Measurements from ENCODE around the gene SEMA6D. TPM values are rescaled to one million over a fixed set of nuclear protein-coding genes. Genes with fewer than 3 reads are reported as not detected.

SEMA6D gene
- total RNA-seq, 1 donor, result 17.7 TPM

DNA sequence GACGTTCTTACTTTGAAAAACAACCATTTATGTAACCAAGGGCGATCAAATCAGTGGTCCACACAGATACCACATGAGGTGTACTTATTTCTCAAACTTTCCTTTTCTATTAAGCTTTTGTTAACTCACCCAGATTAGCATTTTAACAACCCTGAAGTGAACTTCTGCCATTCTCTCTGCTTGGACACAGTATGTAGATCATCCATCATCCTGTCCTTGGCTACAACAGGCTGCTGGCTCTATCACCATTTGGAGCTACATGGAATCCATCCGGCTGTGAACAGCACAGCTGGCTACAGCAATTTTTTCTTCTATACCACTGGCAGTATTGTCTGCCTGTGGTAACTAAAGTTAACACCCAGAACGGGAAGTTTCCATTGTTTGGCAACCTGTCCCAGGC is 4.4 kb downstream of the SEMA6D start:
- H3K4me3 ChIP-seq (ENCODE audit: low read depth, low read length), result no peak overlapping the region
- TF ChIP-seq, protein P1, sequence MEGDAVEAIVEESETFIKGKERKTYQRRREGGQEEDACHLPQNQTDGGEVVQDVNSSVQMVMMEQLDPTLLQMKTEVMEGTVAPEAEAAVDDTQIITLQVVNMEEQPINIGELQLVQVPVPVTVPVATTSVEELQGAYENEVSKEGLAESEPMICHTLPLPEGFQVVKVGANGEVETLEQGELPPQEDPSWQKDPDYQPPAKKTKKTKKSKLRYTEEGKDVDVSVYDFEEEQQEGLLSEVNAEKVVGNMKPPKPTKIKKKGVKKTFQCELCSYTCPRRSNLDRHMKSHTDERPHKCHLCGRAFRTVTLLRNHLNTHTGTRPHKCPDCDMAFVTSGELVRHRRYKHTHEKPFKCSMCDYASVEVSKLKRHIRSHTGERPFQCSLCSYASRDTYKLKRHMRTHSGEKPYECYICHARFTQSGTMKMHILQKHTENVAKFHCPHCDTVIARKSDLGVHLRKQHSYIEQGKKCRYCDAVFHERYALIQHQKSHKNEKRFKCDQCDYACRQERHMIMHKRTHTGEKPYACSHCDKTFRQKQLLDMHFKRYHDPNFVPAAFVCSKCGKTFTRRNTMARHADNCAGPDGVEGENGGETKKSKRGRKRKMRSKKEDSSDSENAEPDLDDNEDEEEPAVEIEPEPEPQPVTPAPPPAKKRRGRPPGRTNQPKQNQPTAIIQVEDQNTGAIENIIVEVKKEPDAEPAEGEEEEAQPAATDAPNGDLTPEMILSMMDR (IDR thresholded peaks at IDR 0.05; ENCODE audit: insufficient read depth, low read length), result no peak
- DNase-seq (ENCODE audit: low read depth), result no peak

DNA sequence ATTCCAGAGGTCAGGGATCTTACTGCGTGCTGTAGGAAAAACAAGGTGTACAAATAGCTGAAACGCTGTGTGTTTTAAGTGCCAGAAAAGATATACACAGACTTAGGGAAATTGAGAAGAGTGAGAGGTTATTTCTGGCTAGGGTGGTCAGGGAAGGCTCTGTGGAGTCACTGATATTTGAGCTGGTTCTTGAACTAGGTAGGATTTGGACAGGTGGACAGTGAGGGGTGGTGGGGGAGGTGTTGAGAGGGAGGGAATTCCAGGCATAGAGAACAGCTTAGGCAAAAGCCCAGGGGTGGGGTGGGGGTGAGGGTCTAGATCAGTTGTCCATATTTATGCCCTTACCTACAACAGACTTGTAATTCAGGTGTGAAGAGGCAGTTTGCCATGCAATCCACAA is 7.0 kb downstream of the SEMA6D start:
- DNase-seq (ENCODE audit: low read depth), result no peak
- no peak overlapping the region for H3K4me3 ChIP-seq (ENCODE audit: low read depth, low read length)
- TF ChIP-seq, protein P1 (IDR thresholded peaks at IDR 0.05; ENCODE audit: insufficient read depth, low read length), result no peak

GRCh38 chr15:47725051-47725450 is 7.7 kb downstream of the SEMA6D start:
- DNase-seq (ENCODE audit: low read depth), result no peak
- no peak overlapping the region for H3K4me3 ChIP-seq (ENCODE audit: low read depth, low read length)
- TF ChIP-seq, protein P1 (IDR thresholded peaks at IDR 0.05; ENCODE audit: insufficient read depth, low read length), result no peak

- TF ChIP-seq, protein P1 (IDR thresholded peaks at IDR 0.05; ENCODE audit: insufficient read depth, low read length), result no peak
- no peak for DNase-seq (ENCODE audit: low read depth)
- no peak overlapping the region for H3K4me3 ChIP-seq (ENCODE audit: low read depth, low read length)
These were observed 8.6 kb downstream of the SEMA6D start for GRCh38 chr15:47725906-47726305.

DNA sequence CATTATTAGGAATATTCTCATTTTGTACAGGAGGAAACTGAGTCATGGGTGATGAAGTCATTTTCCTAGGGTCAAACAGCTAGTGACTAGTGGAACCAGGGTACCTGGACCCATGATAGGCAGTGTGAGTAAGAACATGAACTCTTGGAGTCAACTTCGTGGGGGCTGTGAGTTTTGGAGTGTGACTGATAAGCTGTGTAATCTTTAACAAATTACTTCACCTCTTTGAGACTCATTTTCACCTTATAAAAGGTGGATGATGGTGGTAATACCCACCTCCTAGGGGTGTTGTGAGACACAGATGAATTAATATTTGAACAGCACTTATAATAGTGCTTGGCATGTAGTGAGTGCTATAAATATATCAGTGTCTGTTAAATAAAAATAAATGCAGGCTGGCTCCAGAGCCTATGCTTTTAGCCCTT is 9.1 kb downstream of the SEMA6D start:
- no peak for DNase-seq (ENCODE audit: low read depth)
- no peak overlapping the region for H3K4me3 ChIP-seq (ENCODE audit: low read depth, low read length)
- TF ChIP-seq, protein P1 (IDR thresholded peaks at IDR 0.05; ENCODE audit: insufficient read depth, low read length), result no peak

DNA sequence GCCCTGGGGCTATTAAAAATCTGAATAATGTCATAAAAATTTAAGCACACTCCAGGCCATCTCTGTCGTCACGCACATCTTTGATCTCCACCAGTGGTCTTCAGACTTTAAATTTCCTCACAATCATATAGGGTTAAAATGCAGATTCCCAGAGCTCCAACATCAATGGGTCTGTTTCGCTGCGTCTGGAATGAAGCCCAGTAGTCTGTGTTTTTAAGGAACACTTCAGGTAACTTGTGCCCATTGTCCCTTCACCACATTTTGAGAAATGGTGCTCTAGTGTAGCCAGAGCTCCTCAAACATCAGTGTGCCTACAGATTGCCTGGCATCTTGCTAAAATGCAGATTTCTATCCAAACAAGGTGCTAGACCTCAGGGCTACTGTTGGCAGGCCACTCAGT is 9.8 kb downstream of the SEMA6D start:
- DNase-seq (ENCODE audit: low read depth), result no peak
- H3K4me3 ChIP-seq (ENCODE audit: low read depth, low read length), result no peak overlapping the region
- TF ChIP-seq, protein P1 (IDR thresholded peaks at IDR 0.05; ENCODE audit: insufficient read depth, low read length), result no peak

DNA sequence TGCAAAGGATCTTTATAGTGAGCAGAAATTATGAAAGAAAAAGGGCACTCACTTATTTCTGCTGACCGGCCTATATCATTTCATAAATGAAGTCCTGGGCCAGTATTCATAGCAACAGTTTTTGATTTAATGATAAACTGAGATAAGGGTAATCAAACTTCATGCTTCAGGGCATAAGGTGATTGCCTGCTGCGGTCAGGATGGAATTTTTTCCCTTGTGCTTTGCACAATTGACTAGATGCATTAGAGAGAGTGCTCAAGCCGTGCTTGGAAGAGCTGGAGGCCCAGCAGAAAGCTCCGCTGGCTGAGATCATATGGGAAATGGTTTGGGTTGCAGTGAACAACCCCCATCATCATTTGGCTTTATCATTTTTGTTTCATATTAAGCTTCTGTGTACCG is 10.4 kb downstream of the SEMA6D start:
- no peak for DNase-seq (ENCODE audit: low read depth)
- TF ChIP-seq, protein P1 (IDR thresholded peaks at IDR 0.05; ENCODE audit: insufficient read depth, low read length), result no peak
- no peak overlapping the region for H3K4me3 ChIP-seq (ENCODE audit: low read depth, low read length)
